ENCODE results near the gene SLC8A1.

SLC8A1 gene

GRCh38 chr2:40178971-40179370, 272.9 kb downstream of the SLC8A1 start:
- DNase-seq = no peak

DNA sequence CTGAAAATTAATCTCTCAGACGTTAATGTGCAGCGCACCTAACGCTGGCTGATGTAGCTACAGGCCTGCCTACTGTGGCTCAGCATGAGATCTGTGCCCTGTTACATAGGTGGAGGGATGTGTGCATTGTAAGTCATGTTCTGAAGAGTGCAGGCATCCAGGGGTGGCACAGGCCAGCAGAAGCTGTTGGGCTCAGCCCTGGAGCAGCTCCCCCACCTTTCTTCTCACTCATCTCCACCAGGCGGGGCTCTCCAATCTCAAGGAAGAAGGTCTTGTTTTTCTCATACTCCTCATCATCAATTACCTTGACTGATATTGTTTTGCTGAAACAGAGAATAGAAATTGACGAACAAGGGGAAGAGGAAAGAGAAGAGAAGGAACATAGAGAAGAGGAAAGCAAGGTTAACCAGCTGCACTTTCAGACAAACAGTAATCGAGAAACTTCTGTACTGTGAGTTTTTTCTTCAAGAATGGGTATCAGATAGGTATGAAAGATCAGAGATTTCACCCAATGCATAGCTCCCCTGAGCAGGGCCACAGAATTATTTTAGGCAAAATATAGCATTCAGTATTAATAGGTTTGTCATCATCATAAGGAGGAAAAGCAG, 273.6 kb downstream of the SLC8A1 start:
- no peak for DNase-seq

DNA sequence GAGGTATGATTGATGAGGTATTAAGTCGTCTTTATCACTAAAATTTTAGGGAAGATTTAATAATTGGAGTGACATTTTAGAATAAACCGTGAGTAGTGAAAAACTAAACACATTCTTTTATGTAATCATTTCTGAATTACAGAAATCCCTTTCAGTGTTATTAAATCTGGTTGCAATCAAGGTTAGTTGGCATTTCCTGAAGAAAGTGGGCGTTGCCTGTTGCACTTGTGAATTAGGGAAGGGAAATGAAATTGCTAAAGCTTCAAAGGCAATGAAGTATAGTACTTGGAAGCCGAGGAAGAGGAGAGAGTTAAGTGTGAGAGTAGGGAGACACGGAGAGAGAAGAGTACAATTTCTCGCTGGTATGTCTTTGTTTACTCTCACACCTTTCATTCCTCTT, 274.5 kb downstream of the SLC8A1 start:
- no peak for DNase-seq

DNA sequence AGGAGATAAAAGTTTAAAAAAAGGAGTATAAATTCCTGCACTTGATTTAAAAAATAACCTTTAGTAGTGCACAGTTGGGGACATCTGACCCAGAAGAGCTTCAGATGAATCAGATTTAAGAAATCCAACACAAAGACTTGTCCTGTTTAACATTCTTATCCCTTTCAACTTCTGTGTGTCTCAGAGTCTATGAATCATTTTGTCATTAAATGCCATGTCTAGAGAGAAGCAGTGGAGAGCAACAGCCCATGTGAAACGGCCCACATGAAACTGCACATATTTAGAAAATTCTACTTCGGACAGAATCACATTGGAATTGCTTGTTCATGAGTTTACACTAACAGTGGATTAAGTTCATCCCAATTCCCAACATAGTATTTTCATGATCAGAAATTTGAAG, 278.6 kb downstream of the SLC8A1 start:
- DNase-seq = no peak

DNA sequence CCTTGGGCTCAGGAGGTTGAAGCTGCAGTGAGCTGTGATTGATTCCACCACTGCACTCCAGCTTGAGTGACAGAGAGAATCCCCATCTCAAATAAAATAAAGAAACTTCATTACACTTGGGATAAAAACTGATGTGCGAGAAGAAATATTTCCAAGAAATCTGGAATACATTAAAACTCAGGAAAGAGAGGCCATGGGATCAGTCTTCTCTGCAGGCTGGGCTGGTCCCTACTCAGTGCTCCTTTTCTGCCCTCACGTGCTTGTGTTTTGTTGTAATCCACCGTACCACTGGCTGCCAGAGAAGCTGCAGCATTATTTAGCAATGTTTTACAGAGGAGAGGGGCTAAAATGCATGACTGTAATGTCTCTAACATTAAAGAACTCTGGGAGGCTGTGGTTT, 282.0 kb downstream of the SLC8A1 start:
- DNase-seq = no peak

DNA sequence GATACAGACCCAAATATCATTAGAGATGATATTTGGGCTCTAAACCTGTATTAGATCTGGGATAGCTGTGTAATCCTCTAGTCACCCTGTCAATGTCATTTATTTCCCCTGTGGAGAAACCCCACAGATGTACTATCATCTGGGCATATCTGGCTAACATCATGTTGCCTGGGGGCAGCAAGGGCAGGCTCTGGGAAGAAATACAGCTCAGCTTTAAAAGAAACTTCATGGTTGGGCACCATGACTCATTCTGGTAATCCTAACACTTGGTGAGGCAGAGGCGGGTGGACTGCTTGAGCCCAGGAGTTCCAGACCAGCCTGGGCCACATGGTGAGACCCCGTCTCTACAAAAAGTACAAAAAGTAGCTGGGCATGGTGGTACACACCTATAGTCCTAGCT, 282.5 kb downstream of the SLC8A1 start:
- no peak for DNase-seq

DNA sequence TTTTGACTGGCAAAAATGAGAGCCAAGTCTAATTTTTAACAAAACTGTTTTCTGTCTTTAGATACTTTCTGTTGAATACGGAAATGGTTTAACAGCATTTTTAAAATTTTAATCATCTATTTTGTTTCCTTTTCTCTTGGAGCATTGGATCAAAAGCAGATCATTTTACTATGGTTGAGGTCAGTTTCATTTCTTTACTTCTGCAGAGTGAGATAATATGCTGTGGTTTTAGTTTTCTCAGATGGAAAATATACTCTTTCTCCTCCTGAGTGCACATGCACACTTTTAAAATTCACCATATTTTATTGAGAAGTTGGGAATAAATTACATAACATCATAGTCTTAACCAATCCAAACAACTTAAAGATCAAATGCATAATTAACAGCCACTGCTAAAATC, 283.3 kb downstream of the SLC8A1 start:
- DNase-seq = no peak

- no peak for DNase-seq
These were observed 283.9 kb downstream of the SLC8A1 start for GRCh38 chr2:40168032-40168431.

GRCh38 chr2:40166006-40166405, 285.9 kb downstream of the SLC8A1 start:
- DNase-seq = no peak

- no peak for DNase-seq
These were observed 286.4 kb downstream of the SLC8A1 start for GRCh38 chr2:40165509-40165844.

DNA sequence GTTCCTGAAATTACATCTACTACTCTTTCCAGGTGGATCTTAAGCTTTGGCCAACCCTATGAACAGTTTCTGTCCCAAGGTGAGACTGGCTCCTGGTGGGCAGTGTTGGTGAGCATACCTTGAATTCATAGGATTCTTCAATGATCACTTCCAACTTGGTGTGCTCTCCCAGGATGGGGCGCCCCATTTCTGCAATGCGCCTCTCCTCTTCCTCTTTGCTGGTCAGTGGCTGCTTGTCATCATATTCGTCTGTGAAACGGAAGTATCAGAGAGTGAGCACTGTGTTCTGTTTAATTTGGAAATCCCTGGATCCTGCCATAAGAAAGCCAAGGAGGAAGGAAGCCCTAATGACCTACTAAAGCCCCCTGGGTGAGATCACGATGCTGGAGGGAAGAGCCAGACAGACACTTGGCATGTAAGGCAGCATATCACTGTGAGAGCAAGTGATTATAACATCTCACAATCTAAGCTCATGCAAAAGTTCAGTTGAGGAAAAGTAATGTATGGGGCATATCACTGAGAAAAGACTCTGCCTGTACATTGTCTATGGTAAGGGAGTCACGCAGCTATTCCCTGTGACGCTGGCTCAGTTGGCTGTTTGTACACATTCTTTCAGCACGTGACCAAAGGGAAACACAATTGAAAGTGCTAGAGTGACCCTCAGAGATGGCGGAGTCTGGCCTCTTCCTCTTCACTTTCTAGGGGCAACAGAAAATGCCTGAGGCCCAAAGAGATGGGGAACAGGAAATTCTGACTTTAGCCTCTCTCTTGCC, 287.0 kb downstream of the SLC8A1 start:
- DNase-seq = no peak

DNA sequence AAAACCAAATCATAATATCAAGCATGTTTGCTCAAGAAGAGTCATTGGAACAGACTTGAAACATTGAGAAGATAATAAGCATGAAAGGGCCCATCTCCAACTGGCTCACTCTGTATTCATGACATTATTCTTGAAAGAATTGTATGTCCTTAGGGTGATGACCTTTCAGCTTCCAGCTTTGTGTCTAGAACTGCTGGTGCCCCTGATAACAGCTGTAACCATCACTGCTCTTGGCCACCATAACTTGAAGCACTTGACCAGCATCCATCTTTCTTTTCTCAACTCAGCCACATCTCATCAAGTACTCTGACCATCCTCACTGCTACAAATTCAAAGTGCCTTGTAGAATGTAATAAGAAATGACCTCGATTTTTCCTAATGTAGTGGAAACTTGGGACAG, 289.9 kb downstream of the SLC8A1 start:
- DNase-seq = no peak

- DNase-seq = no peak
These were observed 291.1 kb downstream of the SLC8A1 start for GRCh38 chr2:40160751-40161218.

- DNase-seq = no peak
These were observed 292.6 kb downstream of the SLC8A1 start for GRCh38 chr2:40159333-40159732.

GRCh38 chr2:40158781-40159180, 293.1 kb downstream of the SLC8A1 start:
- no peak for DNase-seq

DNA sequence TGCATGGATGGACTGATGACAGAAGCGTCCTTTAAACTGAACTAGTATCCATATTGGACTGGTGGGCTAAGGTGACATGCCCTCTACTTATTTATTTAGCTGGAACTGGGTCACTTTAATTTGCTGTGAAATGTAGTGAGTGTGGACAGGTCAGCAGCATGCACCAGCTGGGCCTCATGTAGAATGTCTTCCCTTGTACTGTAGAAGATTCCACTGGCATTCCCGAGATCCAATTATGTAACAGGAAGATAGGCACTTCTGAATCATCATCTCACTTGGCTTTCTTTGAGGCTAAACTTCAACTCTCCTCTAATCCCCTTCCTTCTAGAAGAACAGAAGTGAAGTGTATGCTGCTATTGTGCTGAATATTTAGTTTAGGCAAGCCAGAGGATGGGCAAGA, 296.2 kb downstream of the SLC8A1 start:
- DNase-seq = no peak

DNA sequence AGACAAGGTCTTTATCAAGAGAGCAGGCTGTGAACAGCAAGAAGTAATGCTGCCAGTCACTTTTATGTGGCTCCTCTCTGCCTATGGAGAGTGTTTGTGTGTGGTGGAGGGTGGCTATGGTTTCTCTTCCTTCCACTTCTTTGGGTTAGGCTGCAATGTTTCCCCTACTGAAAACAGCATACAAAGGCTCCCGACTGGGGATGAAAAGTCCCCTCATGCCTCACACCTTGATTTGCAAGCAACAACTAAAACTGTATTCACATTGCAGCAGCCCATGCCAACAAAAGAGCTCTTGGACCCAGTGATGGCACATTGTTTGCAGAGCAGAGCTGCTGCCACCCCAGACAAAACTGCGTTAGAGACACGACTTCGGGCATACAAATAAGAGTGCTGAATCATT, 301.6 kb downstream of the SLC8A1 start:
- DNase-seq = no peak

- no peak for DNase-seq
These were observed 303.6 kb downstream of the SLC8A1 start for GRCh38 chr2:40148334-40148733.

DNA sequence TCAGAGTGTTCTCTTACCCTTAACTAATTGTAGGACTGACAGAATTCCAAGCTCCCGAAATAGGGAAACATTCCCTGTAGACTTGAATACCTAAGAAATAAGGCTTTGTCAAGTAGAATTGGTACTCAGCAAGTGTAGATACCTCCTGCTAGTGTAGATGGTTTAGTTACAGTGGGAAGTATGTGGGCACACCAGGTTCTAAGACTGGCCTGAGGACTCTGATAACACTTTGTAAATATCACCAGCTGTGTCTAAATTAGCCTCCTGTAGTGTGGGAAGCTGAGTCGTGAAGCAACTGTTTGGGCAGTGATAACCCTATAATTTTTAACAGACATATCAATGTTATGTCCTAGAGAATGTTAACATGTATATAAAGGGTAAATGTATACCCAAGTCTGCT, 304.5 kb downstream of the SLC8A1 start:
- no peak for DNase-seq

- DNase-seq = no peak
These were observed 307.9 kb downstream of the SLC8A1 start for GRCh38 chr2:40144022-40144421.

- no peak for DNase-seq
These were observed 313.6 kb downstream of the SLC8A1 start for GRCh38 chr2:40138314-40138713.

- DNase-seq = no peak
These were observed 320.7 kb downstream of the SLC8A1 start for GRCh38 chr2:40131081-40131704.

GRCh38 chr2:40130251-40130994, 321.5 kb downstream of the SLC8A1 start:
- no peak for DNase-seq

GRCh38 chr2:40129725-40130124, 322.2 kb downstream of the SLC8A1 start:
- no peak for DNase-seq

Measured in stimulated activated CD4-positive, alpha-beta T cell treated with anti-CD3 and anti-CD28 coated beads, Interleukin-2, amount 100 ng/mL, for 24 hours (primary cell).